ENCODE data around the gene PON2. TPM values are rescaled to one million over a fixed set of nuclear protein-coding genes. Genes with fewer than 3 reads are reported as not detected.

Gene PON2
- 113 and 132 TPM in 2 replicates for total RNA-seq

DNA sequence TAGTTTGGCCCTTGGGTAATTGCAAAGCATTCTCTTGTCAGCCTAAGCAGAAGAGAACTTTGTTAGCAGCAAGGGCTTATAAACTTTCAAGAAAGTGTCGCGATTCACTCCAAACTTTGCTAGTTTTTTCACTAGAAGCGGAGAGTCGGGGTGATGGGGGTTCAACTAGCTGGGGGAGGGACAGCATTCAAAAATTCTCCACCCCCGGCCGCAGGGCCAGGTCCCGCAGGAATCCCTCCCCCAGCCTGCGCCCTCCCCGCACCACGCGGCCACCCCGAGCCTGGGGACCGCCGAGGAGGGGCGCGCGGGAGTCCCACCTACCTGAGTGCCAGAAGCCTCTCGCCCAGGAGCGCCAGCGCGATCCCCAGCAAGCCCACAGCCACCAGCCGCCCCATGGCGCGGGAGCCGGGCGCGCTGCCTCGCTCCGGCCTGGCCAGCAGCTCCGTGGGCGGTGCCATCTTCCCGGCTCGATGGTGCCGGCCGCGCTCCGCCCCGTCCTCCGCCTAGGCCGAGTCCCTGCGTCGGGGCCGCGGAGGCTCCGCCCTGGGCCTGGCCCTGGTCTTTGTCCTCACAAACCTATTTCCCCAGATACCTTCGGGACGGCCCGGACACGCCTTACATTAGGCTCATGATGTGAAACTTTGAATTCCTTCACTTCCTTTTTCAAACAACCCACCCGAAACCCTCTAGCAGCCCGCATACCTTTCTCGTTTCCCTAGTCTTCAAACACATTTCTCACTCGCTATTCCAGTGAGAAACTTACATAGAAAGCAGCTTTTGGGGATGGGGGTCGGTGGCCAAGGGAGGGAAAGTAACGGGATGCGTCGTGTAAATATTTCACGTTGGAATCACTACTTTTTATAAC is at the start of gene PON2:
TSS of gene PON2 (minus strand) at position 472 of the 865 bp plus-strand sequence. CDS start at position 395, 77 bp downstream.

DNA sequence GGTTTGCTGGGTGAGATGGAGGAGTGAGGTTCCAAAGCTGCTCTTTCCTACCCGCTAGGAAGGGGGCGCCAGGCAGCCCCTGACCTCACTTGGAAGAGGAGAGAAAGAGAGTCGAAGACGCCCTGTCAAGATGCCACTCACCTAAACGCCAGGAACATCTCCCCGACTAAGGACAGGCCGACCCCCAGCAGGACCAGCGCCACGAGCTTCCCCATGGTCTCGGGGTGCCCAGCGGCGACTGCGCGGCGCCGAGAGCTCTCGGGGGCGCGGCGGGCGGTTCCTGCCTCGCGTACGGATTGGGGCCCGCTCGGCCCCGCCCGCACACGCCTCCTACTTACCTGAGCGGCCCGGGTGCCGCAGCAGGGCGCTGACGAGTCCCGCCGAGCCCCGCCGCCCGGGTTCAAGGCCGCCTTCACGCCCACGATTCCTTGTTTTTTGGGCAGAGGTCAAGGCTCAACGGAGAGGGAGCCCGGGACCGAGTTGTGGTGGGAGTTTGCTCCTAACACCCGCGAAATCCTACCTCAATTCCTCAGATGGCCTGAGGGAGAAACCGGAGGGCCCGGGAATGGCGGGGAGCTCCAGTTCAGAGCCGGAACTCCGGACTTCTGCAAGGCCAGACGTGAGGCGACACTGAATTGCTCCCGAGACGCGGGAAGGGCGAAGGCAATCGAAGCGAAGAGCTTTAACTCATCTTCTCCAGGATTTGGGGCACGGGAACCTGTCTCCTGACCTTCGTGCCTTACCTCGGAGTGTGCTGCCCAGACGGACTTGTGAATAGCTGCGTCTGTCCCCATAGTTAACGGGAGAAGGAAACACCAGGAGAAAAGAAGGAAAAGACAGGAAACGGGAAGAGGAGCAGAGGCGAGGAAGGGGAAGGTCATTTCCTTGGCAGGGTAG is 38.4 kb downstream of the PON2 start, which contains the start of gene PON3:
TSS of gene PON3 (minus strand) at position 240 of the 897 bp plus-strand sequence. CDS start at position 215, 25 bp downstream.

Other genes with a start within 250 kb of the PON2 start
- gene PON1, start 110.5 kb downstream of the PON2 start, total RNA-seq = not detected in 2 replicates
- gene PON3, start 38.7 kb downstream of the PON2 start, total RNA-seq = 0.93 and 1.9 TPM in 2 replicates
- under 0.01 TPM in 1 of 2 replicates, not detected in the other for gene ASB4, start 50.9 kb upstream of the PON2 start, total RNA-seq
- gene PDK4, start 161.5 kb upstream of the PON2 start, total RNA-seq = 5.2 and 5.9 TPM in 2 replicates

Data from thoracic aorta endothelial cell (primary cell).